D721Med (cell line): ENCODE data around the gene PLXNA4.

ENCODE experiments used
- DNase-seq: peaks from one replicate; pipeline ENCODE4 v3.0.0; 2011; ENCODE audit warnings: low spot score; ENCODE audit not compliant: insufficient read length
- FAIRE-seq: peaks from 2 replicates; lab custom pipeline; 2011; peaks lifted over from hg19 to GRCh38; lab: Jason Lieb, UNC
- TF ChIP-seq, protein P1 (sequence below): IDR thresholded peaks from 2 replicates; pipeline ENCODE4 v1.5.1; 2012; ENCODE audit warnings: mild to moderate bottlenecking, control low read depth; ENCODE audit not compliant: insufficient read depth; ENCODE audit errors: missing control alignments

PLXNA4 gene

DNA sequence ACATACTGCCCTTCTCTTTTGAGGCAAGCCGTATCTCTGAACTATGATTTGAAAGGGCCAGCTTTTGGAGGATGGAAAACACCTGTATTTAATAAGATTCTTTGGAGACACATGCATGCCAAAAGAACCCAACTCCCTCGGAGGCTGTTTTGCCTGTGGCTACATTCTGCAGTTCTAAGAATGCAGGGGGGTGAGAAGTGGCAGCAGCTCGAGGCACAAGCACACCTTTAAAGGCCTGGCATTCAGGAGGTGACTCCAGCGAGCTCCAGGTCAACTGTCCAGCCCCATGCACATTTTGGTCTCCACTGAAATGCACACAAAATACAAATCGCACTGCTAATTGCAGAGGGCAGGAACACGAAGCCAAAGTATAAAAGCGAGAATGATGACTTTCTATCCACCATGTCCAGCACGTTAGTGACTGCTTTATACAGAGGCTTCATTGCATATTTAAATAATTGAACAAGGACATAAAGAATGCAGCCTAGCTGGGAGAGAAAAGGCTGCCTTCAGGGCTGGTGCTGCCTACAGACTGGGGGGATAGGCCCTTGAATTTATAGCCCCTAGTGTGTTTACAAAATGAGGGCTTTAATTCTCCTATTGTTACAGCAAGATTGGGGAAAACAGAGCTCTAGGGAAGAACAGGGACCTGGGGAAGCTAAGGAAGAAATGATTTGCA lies 359.3 kb downstream of the PLXNA4 start:
- TF ChIP-seq, protein P1, sequence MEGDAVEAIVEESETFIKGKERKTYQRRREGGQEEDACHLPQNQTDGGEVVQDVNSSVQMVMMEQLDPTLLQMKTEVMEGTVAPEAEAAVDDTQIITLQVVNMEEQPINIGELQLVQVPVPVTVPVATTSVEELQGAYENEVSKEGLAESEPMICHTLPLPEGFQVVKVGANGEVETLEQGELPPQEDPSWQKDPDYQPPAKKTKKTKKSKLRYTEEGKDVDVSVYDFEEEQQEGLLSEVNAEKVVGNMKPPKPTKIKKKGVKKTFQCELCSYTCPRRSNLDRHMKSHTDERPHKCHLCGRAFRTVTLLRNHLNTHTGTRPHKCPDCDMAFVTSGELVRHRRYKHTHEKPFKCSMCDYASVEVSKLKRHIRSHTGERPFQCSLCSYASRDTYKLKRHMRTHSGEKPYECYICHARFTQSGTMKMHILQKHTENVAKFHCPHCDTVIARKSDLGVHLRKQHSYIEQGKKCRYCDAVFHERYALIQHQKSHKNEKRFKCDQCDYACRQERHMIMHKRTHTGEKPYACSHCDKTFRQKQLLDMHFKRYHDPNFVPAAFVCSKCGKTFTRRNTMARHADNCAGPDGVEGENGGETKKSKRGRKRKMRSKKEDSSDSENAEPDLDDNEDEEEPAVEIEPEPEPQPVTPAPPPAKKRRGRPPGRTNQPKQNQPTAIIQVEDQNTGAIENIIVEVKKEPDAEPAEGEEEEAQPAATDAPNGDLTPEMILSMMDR, result no peak
- DNase-seq (no peak), FAIRE-seq (no peak)

DNA sequence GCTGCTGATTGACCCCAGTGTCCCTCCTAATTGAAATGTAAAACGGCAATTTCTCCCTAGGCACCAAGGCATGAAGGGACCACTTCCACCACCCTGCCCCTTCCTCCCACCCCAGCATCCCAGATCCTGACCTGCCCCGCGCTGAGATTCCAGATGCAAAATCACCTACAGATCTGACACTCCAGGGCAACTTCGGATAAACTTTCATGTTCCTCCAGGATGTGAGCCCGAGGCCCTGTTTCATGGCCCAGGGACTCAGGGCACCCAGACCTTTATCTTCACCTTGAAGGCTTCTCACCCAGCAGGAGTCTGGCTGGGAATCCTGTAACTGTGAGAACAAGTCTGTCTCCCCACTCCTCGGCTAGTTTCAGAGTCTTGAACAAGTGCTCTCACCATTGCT lies 361.8 kb downstream of the PLXNA4 start:
- TF ChIP-seq, protein P1, result no peak
- no peak for FAIRE-seq
- DNase-seq, result no peak

DNA sequence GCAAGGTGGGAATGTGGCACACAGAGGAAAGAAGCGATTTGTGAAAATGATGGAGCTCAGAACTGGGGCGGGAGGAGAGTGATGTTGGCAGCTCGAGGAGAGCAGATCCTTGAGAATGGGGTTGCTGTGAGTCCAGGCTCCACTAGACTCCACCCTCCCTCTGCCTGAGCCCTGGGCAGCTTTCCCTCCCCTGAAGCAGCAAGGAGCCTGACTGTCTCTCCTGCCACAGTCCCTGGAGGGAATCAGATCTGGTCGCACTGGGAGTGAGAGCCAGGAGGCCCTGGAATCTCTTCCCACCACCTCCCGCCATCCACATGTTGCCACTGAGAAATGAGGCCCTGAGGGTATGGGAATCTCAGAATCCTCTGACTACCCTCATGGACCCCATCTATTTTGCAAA lies 362.7 kb downstream of the PLXNA4 start:
- DNase-seq (no peak), FAIRE-seq (no peak)
- TF ChIP-seq, protein P1, result no peak

DNA sequence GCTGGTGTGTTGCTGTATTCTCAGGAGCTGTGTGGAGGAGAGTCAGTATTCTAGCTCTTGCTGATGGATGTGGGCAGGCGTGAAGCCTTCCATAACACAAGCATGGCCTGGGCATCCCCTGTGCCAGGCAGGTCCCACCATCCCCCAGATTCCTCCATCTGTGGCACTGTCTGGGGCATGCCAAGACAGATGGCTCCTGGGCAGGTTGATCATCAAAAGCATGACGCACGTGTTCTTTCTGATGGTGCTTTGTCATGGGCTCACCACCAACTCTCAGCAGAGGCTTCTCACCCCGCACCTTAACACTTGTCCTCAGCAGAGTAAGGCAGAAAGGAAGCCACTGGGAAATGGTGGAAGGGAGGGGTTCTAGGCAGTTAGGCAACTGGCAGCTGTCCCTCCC lies 364.3 kb downstream of the PLXNA4 start:
- DNase-seq, result no peak
- TF ChIP-seq, protein P1, result no peak
- no peak for FAIRE-seq

DNA sequence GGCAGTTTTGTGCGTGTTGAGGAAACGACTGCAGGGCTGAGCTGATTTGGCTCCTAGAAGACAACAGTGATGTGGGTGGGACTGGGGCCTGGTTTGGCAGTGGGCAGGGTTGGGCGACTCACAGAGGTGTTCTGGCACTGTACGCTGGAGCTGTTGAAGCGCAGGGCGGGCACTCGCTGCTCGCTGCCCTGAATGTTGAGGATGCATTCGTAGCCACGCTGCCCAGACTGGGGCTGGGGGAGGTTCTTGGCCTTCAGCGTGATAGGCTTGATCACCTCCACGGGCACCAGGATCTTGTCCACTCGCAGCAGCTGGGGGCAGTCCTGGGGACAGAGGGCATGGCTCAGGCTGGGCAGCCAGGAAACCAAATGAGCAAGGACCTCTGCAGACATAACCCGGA lies 365.4 kb downstream of the PLXNA4 start:
- FAIRE-seq (no peak), DNase-seq (no peak)
- TF ChIP-seq, protein P1, result no peak

DNA sequence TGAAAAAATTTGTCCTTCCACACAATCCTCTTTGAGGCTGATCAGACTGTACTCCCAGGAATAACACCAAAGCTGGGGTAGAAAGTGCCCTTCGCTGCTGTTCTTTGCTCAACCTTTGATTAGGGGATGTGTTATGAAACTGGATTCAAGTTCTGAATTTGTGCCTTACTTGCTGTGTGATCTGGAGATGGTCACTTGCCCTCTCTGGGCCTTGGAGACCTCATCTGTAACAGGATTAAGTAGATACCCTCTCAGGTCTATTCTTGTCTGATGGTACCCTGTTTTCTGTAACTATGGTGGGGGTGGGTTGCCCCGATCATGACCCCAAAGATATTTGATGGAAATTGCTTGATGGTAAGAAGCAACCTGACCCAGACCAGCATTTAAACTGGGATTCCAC lies 368.5 kb downstream of the PLXNA4 start:
- no peak for DNase-seq
- TF ChIP-seq, protein P1, result no peak
- FAIRE-seq, result no peak

DNA sequence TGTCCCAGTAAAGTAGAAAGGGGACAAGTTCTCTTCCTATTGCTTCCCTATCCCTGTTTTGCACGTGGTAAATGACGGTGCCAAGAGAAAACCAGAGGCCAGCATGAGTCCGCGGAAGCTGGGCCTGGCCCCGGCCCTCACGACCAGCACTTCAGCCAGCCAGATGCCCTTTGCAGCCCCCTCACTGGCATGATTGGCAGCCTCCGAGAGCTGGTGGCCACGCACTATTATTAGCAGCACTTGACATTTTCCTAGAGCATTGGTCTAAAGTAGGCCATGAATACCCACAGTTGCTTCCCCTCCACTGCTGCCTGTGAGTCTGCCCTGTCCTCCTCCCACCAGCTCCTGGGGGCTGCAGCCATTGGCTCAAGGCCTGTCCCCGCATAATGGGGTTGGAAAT lies 369.1 kb downstream of the PLXNA4 start:
- FAIRE-seq, result no peak
- no peak for DNase-seq
- TF ChIP-seq, protein P1, result no peak
